HepG2 (cell line): ENCODE data around the gene ZNF154. TPM values are rescaled to one million over a fixed set of nuclear protein-coding genes. Genes with fewer than 3 reads are reported as not detected.

Experiments used
- ATAC-seq: fragments of 200-7000 bp; cut with Tn5 transposase; 3 replicates; pipeline ENCODE4 v1.9.1; 2020; ENCODE audit warnings: mild to moderate bottlenecking, moderate library complexity
- BruUV-seq: library from RNA; stranded (reverse); fragments of 400-500 nt; replicated peaks from 2 replicates; lab custom pipeline; 2021; lab: Mats Ljungman, UMichigan
- CTCF ChIA-PET: fragments of 300-600 bp; formaldehyde crosslinking; extraction: SDS; loops from one replicate; lab custom pipeline; 2021; ENCODE audit warnings: low total read pairs, inconsistent platforms, low intra/inter-chr PET ratio; lab: Yijun Ruan, JAX
- POLR2A ChIA-PET: fragments of 350-600 bp; sonication (Branson Sonifier 250); formaldehyde crosslinking; loops from one replicate; lab custom pipeline; 2020; ENCODE audit warnings: antibody characterized with exemption, inconsistent platforms; lab: Yijun Ruan, JAX
- DNase-seq: peaks from one replicate; pipeline ENCODE4 v3.0.0-alpha.2; 2015; ENCODE audit warnings: low spot score
- FAIRE-seq: peaks from 3 replicates; lab custom pipeline; 2011; peaks lifted over from hg19 to GRCh38; lab: Jason Lieb, UNC
- H2AFZ ChIP-seq: one replicate; pipeline ENCODE4 v1.6.1; 2011; ENCODE audit warnings: low read length, inconsistent platforms
- H3K27ac ChIP-seq: fragments of 300-600 bp; 3 replicates; pipeline ENCODE4 v1.8.0; 2011; ENCODE audit warnings: mixed run types, mild to moderate bottlenecking, mixed read lengths, low read length, inconsistent platforms; ENCODE audit not compliant: insufficient read depth; ENCODE audit errors: extremely low read length
- H3K27me3 ChIP-seq, 2 experiments: fragments of 200-600 bp in 1 of 2; 2 replicates in 1 of 2; 3 replicates in 1 of 2; pipeline versions ENCODE4 v1.6.0 to v1.8.0; 2011; ENCODE audit warnings: low read length in 2 of 2, mild to moderate bottlenecking in 2 of 2, moderate library complexity in 2 of 2, inconsistent platforms in 1 of 2; ENCODE audit not compliant: insufficient read depth in 2 of 2, control insufficient read depth in 1 of 2
- H3K36me3 ChIP-seq, 2 experiments: fragments of 200-600 bp in 1 of 2; replicated peaks in 1 of 2; 2 replicates in 1 of 2; 3 replicates in 1 of 2; pipeline versions ENCODE4 v1.5.1 to v1.8.0; 2011; ENCODE audit warnings: low read length in 2 of 2, inconsistent platforms in 1 of 2; ENCODE audit not compliant: insufficient read depth in 2 of 2, control insufficient read depth in 1 of 2
- H3K4me1 ChIP-seq: 2 replicates; pipeline ENCODE4 v1.5.1; 2012; ENCODE audit warnings: low read length, inconsistent platforms; ENCODE audit not compliant: insufficient read depth
- H3K4me2 ChIP-seq: 2 replicates; pipeline ENCODE4 v1.6.0; 2011; ENCODE audit warnings: low read depth, low read length, inconsistent platforms
- H3K4me3 ChIP-seq, 3 experiments: fragments of 200-600 bp in 1 of 3; sonication (generic), shearing (Covaris generic) in 1 of 3; replicated peaks in 1 of 3; 2 replicates each; pipeline ENCODE4 v1.5.1; 2011 to 2016; ENCODE audit warnings: low read length in 3 of 3, inconsistent platforms in 2 of 3, low read depth in 2 of 3, mild to moderate bottlenecking in 2 of 3, control low read depth in 1 of 3, mixed read lengths in 1 of 3; ENCODE audit not compliant: insufficient read depth in 1 of 3
- H3K79me2 ChIP-seq: one replicate; pipeline ENCODE4 v1.6.1; 2011; ENCODE audit warnings: low read length, inconsistent platforms; ENCODE audit not compliant: insufficient read depth
- H3K9ac ChIP-seq: 2 replicates; pipeline ENCODE4 v1.6.0; 2011; ENCODE audit warnings: mild to moderate bottlenecking, low read depth, low read length, inconsistent platforms; ENCODE audit not compliant: insufficient read depth
- H3K9me3 ChIP-seq: 2 replicates; pipeline ENCODE4 v1.5.1; 2012; ENCODE audit warnings: mild to moderate bottlenecking, low read length
- H4K20me1 ChIP-seq: 2 replicates; pipeline ENCODE4 v1.6.0; 2011; ENCODE audit warnings: inconsistent platforms, mild to moderate bottlenecking, low read length, moderate library complexity; ENCODE audit not compliant: insufficient read depth
- FOSL2 ChIP-seq: sonication (generic); formaldehyde crosslinking; IDR thresholded peaks from 2 replicates; pipeline ENCODE4 v1.4.0; 2020; ENCODE audit warnings: missing genetic modification reagents
- MED8 ChIP-seq: sonication (generic); formaldehyde crosslinking; IDR thresholded peaks from 2 replicates; pipeline ENCODE4 v1.8.1; 2023; ENCODE audit warnings: mild to moderate bottlenecking, missing genetic modification reagents; ENCODE audit not compliant: insufficient replicate concordance
- POLR2A ChIP-seq, 2 experiments: IDR thresholded peaks; 2 replicates each; pipeline ENCODE4 v1.6.1; 2011; ENCODE audit warnings: low read depth in 2 of 2, low read length in 2 of 2, mild to moderate bottlenecking in 1 of 2, moderate library complexity in 1 of 2; ENCODE audit not compliant: insufficient read depth in 1 of 2
- STAT5B ChIP-seq: sonication (generic); formaldehyde crosslinking; IDR thresholded peaks from 2 replicates; pipeline ENCODE4 v1.4.0; 2020; ENCODE audit warnings: missing genetic modification reagents
- ZNF225 ChIP-seq: sonication (generic); formaldehyde crosslinking; IDR thresholded peaks from 2 replicates; pipeline ENCODE4 v1.4.0; 2020; ENCODE audit warnings: mild to moderate bottlenecking, missing genetic modification reagents
- ZNF780A ChIP-seq: sonication (generic); formaldehyde crosslinking; IDR thresholded peaks from 2 replicates; pipeline ENCODE4 v1.8.0; 2022; ENCODE audit warnings: mild to moderate bottlenecking, missing genetic modification reagents, moderate library complexity
- WGBS: methylation state at CpG from one replicate; pipeline ENCODE4 v1.1.6; 2017; ENCODE audit warnings: low lambda C conversion rate; 5-methylcytosine and 5-hydroxymethylcytosine counted together
- in situ Hi-C: cut with HindIII; loops from 2 replicates; pipeline ENCODE4 v1.10.0; 2017; ENCODE audit warnings: low pct_unique_long_range_greater_than_20kb; ENCODE audit not compliant: extremely low pct_ligation_motif_present
- intact Hi-C: fragments of 100-400 bp; cut with micrococcal nuclease; formaldehyde crosslinking; loops from one replicate; pipeline ENCODE4 v1.10.0; 2022; ENCODE audit not compliant: unreplicated experiment
- polyA plus RNA-seq, 8 experiments: library from polyadenylated mRNA; depleted of rRNA in 3 of 8; stranded (reverse) in 7 of 8; unstranded in 1 of 8; fragments of >200 nt; fragmentation: Illumina TruSeq in 4 of 8; extraction: Trizol in 4 of 8; gene quantifications; 2 replicates each; pipeline versions ENCODE4 v1.2.1 to v1.2.3, GENCODE V29; 2011 to 2016; ENCODE audit warnings: low read depth in 4 of 8, missing spikeins in 1 of 8, mixed read lengths in 1 of 8; ENCODE audit not compliant: insufficient read depth in 1 of 8
- total RNA-seq, 5 experiments: library from RNA; depleted of rRNA; stranded (reverse); fragments of >200 nt; fragmentation: Illumina TruSeq; extraction: Trizol; gene quantifications; 2 replicates each; pipeline ENCODE4 v1.2.3, GENCODE V29; 2016; ENCODE audit warnings: low read depth in 1 of 5
- TF ChIP-seq, protein P1 (sequence below): IDR thresholded peaks from 2 replicates; pipeline ENCODE4 v1.6.1; 2016; ENCODE audit warnings: low read depth
- TF ChIP-seq, protein P2 (sequence below): sonication (generic); formaldehyde crosslinking; IDR thresholded peaks from 2 replicates; pipeline ENCODE4 v1.4.0; 2020; ENCODE audit warnings: missing genetic modification reagents

ZNF154 gene
- total and polyA plus RNA-seq, 2 of the 13 experiments (the other 11 are each of a cell fraction or from before 2014, with no cell fraction given): not detected

- TF ChIP-seq ZNF225 (CRISPR knock-in tag) (no peak), STAT5B (CRISPR knock-in tag) (no peak)
- TF ChIP-seq, protein P1, sequence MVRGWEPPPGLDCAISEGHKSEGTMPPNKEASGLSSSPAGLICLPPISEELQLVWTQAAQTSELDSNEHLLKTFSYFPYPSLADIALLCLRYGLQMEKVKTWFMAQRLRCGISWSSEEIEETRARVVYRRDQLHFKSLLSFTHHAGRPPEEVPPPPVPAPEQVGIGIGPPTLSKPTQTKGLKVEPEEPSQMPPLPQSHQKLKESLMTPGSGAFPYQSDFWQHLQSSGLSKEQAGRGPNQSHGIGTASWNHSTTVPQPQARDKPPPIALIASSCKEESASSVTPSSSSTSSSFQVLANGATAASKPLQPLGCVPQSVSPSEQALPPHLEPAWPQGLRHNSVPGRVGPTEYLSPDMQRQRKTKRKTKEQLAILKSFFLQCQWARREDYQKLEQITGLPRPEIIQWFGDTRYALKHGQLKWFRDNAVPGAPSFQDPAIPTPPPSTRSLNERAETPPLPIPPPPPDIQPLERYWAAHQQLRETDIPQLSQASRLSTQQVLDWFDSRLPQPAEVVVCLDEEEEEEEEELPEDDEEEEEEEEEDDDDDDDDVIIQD: no peak
Observed at GRCh38 chr19:57689750-57690149, 19.3 kb downstream of the ZNF154 start (continued).

- 0 out of 2 replicates have a peak, but pooled peaks cover 4% of the 10 kb centered on the region for H4K20me1 ChIP-seq
- 97% methylated on average over 6 of the region's 6 CpGs for WGBS
- H3K79me2 ChIP-seq: peaks cover 73% of the 10 kb centered on the region
- H3K4me3 ChIP-seq: no peak overlapping the region
- no peak for ATAC-seq
- no peak for FAIRE-seq
- no peak for DNase-seq
- no peak overlapping the region for H3K27ac ChIP-seq
- H3K4me2 ChIP-seq: no peak overlapping the region
- BruUV-seq: no TSS peak
- in situ Hi-C loops (no loop called here), intact Hi-C loops (no loop called here)
- no peaks in the 10 kb centered on the region for H3K27me3 ChIP-seq
- no peak overlapping the region for H3K9ac ChIP-seq
- peaks cover 12 to 65% of the 10 kb centered on the region in 2 experiments for H3K36me3 ChIP-seq
- TF ChIP-seq ZNF780A (no peak), POLR2A (IDR thresholded peaks at IDR 0.05; ENCODE audit: insufficient read depth in 1 of 2, low read depth in 2 of 2, low read length in 2 of 2) (peak in 1 of 2 experiments; percentile 20; a peak in 1 of 4 replicates), MED8 (CRISPR knock-in tag) (no peak), FOSL2 (peak; percentile 56; the same call in 1 of the 2 replicates)
- TF ChIP-seq, protein P2, sequence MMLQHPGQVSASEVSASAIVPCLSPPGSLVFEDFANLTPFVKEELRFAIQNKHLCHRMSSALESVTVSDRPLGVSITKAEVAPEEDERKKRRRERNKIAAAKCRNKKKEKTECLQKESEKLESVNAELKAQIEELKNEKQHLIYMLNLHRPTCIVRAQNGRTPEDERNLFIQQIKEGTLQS (CRISPR knock-in tag): no peak
- TF ChIP-seq, all 625 proteins: peak for 2
- peaks cover 11% of the 10 kb centered on the region; the same call in 1 of the 2 replicates for H3K9me3 ChIP-seq
- H2AFZ ChIP-seq: no peak overlapping the region
- POLR2A ChIA-PET: no interaction called here
- H3K4me1 ChIP-seq: peaks cover 25% of the 10 kb centered on the region
- CTCF ChIA-PET: no interaction called here
Observed at GRCh38 chr19:57688011-57688763, 20.8 kb downstream of the ZNF154 start.
